RWPE1 (cell line): ENCODE data around the gene IRX6.

ENCODE experiments used
- CTCF ChIA-PET: fragments of 350-600 bp; sonication (Branson Sonifier 250); formaldehyde crosslinking; extraction: SDS; loops from one replicate; lab custom pipeline; 2021; lab: Yijun Ruan, JAX
- POLR2A ChIA-PET: fragments of 400-600 bp; formaldehyde crosslinking; extraction: SDS; loops from one replicate; lab custom pipeline; 2020; ENCODE audit warnings: antibody characterized with exemption; ENCODE audit not compliant: low non-redundant PET; lab: Yijun Ruan, JAX
- DNase-seq: peaks from one replicate; pipeline ENCODE4 v3.0.0; 2012; ENCODE audit warnings: low spot score
- H3K27ac ChIP-seq: fragments of 450-650 bp; 2 replicates; pipeline ENCODE4 v1.5.1; 2017
- TF ChIP-seq, protein P1 (sequence below): fragments of 450-650 bp; conservative IDR thresholded peaks from 2 replicates; pipeline ENCODE4 v1.5.1; 2017; ENCODE audit warnings: low read depth, mild to moderate bottlenecking

The IRX6 gene

DNA sequence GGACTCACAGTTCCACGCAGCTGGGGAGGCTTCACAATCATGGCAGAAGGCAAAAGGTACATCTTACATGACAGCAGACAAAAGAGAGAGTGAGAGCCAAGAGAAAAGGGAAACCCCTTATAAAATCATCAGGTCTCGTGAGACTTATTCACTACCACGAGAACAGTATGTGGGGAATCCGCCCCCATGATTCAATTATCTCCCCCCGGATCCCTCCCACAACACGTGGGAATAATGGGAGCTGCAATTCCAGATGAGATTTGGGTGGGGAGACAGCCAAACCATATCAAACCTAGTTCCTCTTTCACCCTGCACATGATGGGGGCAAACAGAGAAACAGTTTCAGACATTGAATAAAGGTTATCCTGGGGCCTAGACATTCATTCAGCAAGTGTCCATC, 32.2 kb upstream of the IRX6 start:
- CTCF ChIA-PET = interaction anchor here (0.6 kb wide), 1 partner anchor 65 kb away, joined by 3 read pairs; no protein-coding TSS in a partner anchor
- H3K27ac ChIP-seq = no peak overlapping the region
- TF ChIP-seq, protein P1, sequence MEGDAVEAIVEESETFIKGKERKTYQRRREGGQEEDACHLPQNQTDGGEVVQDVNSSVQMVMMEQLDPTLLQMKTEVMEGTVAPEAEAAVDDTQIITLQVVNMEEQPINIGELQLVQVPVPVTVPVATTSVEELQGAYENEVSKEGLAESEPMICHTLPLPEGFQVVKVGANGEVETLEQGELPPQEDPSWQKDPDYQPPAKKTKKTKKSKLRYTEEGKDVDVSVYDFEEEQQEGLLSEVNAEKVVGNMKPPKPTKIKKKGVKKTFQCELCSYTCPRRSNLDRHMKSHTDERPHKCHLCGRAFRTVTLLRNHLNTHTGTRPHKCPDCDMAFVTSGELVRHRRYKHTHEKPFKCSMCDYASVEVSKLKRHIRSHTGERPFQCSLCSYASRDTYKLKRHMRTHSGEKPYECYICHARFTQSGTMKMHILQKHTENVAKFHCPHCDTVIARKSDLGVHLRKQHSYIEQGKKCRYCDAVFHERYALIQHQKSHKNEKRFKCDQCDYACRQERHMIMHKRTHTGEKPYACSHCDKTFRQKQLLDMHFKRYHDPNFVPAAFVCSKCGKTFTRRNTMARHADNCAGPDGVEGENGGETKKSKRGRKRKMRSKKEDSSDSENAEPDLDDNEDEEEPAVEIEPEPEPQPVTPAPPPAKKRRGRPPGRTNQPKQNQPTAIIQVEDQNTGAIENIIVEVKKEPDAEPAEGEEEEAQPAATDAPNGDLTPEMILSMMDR = no peak
- DNase-seq = no peak
- POLR2A ChIA-PET = no interaction called here

DNA sequence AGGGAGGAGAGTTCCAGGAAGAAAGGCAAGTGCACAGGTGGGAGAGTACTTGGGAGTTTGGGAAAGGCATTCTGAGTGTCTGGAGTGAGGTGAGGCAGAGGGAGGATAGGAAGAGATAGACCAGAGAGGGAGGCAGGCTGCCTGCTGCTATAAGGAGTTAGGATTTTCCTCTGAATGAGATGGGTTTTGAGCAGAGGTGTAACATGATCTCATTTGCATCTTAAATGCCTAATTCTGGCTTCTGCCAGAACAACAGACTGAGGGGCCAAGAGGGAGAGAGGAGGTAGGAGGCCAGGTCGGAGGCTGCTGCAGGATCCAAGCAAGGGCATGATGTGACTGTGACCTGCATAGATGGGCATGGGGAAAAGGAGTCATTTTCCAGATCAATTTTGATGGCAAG, 31.5 kb upstream of the IRX6 start:
- TF ChIP-seq, protein P1 = no peak
- DNase-seq = no peak
- ChIA-PET CTCF (interaction anchor here (1.1 kb wide), 1 partner anchor 79 kb away, joined by 3 read pairs; no protein-coding TSS in a partner anchor), POLR2A (no interaction called here)
- H3K27ac ChIP-seq = no peak overlapping the region

DNA sequence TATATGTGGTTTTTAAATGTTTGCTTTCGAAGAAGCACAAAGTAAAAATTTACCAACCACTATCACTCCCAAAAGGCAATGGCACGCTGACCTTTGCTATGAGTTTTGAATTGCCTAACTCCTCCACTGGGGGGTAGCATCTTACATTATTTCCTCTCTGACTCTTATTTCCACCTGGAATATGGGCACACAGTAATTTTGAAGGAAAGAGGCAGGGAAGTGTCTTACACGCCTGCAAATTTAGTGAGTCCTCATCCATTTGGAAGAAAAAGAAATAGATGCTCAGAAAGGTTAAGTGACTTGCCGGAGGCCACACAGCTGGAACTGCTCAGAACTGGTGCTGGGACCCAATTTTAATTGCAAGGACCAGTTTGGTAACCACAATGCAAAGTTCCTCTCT, 29.9 kb upstream of the IRX6 start:
- CTCF ChIA-PET = no interaction called here
- POLR2A ChIA-PET = no interaction called here

DNA sequence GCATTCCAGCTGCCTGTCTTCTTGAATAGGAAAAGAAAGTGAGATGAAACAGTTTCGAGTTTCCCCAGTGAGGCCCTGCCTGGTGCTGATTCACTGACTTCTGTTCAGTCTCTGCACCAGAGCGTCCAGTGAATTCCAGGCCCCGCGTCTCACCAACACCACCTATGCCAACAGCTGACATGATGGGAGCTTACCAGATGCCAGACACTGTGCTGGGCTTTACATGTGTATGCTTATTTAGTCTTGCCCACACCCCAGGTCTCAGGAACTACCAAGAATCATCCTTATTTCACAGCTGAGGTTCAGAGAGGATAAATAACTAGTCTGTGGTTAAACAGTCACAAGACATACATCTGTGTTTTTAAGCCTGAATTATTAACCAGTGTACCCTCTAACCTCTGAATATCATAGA, 29.1 kb upstream of the IRX6 start:
- no peak overlapping the region for H3K27ac ChIP-seq
- TF ChIP-seq, protein P1 = no peak
- ChIA-PET POLR2A (no interaction called here), CTCF (no interaction called here)
- no peak for DNase-seq

More for the DNA sequence above, 29.9 kb upstream of the IRX6 start:
- DNase-seq = peak; percentile 5
- TF ChIP-seq, protein P1 = no peak
- H3K27ac ChIP-seq = no peak overlapping the region

DNA sequence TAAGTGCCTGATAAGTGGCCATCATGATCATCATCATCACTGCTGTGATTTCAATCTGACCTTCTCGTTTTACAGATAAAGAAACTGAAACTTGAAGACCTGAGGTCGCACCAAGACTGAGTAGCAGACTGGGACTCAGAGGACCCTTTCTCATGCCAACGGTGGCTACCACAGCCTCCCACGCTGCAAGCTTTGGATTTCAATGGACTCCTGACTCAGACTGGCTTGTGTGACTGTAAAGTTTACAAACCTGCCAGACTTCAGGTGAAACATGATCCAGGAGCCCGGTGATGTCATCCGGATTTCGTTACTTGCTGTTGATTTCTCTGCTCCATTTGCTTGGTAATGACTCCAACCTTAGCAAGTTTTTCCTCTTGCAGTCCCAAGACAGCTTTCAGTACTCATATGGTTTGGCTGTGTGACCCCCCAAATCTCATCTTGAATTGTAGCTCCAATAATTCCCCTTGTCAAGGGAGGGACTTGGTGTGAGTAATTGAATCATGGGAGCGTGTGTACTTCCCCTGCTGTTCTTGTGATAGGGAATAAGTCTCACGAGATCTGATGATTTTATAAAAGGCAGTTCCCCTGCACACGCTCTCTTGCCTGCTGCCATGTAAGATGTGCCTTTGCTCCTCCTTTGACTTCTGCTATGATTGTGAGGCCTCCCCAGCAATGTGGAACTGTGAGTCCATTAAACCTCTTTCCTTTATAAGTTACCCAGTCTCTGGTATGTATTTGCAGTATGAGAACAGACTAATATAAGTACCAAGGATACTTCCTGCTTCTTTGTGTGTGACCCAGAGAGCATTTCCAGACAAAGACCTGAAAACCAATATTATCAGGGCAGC, 26.7 kb upstream of the IRX6 start:
- H3K27ac ChIP-seq = no peak overlapping the region
- ChIA-PET POLR2A (no interaction called here), CTCF (interaction anchor here (1.3 kb wide), 1 partner anchor 16 kb away, joined by 7 read pairs; no protein-coding TSS in a partner anchor)
- TF ChIP-seq, protein P1 = no peak
- DNase-seq = peak; percentile 75

DNA sequence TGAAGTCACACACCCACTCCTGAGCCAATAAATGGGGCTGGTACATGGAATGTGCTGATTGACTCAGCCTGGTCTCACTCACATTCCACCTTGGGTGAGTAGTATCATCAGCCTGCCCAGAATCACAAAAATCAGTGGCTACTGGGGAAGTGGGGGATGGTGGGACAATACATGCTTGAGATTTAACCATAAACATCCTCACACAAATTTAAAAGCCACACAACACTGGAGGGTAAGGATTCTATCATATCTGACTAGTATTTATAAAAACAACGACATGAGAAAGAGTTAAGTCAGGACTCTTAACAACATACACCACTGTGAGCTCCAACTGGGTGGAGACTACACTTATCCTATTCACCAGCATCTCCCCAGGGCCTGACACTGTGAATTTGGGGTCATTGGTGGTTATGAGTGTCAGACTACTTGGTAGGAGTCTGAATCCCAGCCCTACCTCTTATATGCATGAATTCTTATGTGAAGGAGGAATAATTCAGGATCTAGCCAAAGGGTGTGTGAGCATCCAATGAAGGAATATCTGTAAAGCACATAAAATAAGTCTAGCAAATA, 26.0 kb upstream of the IRX6 start:
- DNase-seq = peak; percentile 76
- H3K27ac ChIP-seq = no peak overlapping the region
- CTCF ChIA-PET = interaction anchor here (1.3 kb wide), 1 partner anchor 17 kb away, joined by 7 read pairs; no protein-coding TSS in a partner anchor
- POLR2A ChIA-PET = no interaction called here
- TF ChIP-seq, protein P1 = no peak
